H54 (cell line): ENCODE data around the gene SOS2.
A peak's percentile ranks its signal among the peaks of the same experiment; 100 is the strongest.

Experiments used
- DNase-seq: peaks from one replicate; pipeline ENCODE4 v3.0.0; 2011; ENCODE audit warnings: low spot score, mixed read lengths; ENCODE audit not compliant: insufficient read length
- FAIRE-seq: peaks from 3 replicates; lab custom pipeline; 2011; peaks lifted over from hg19 to GRCh38; lab: Jason Lieb, UNC
- POLR2A ChIP-seq: IDR thresholded peaks from 2 replicates; pipeline ENCODE4 v1.6.1; 2011; ENCODE audit warnings: low read depth, mild to moderate bottlenecking, low read length

The SOS2 gene

GRCh38 chr14:50072395-50072794 is 159.0 kb downstream of the SOS2 start:
- TF ChIP-seq POLR2A = no peak
- FAIRE-seq (no peak), DNase-seq (no peak)

DNA sequence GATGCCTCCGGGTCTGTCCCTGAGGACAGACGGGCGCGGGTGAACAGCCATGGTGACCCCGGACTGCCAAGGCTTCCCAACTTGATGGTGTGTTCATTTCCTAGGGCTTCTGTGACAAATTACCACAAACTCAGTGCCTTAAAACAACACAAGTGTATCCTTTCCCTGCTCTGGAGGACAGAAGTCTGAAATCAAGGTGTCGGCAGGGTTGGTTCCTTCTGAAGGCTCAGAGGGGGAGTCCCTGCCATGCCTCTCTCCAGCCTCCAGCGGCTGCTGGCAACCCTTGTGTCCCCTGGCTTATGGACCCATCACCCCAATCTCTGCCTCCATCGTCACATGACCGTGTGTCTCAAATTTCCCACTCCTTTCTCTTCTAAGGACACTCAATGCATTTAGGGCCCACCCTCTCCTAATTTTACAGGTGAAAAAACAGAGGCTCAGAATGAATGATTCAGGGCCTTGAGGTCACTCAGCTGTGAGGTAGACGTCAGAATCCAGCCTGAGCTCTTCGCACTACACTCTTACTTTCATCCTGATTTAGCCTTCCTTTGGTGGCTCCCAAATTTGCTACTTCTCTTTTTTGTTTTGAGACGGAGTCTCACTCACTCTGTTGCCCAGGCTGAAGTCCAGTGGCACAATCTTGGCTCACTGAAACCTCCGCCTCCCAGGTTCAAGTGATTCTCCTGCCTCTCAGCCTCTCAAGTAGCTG is 160.4 kb downstream of the SOS2 start:
- no peak for TF ChIP-seq POLR2A
- FAIRE-seq (no peak), DNase-seq (no peak)

DNA sequence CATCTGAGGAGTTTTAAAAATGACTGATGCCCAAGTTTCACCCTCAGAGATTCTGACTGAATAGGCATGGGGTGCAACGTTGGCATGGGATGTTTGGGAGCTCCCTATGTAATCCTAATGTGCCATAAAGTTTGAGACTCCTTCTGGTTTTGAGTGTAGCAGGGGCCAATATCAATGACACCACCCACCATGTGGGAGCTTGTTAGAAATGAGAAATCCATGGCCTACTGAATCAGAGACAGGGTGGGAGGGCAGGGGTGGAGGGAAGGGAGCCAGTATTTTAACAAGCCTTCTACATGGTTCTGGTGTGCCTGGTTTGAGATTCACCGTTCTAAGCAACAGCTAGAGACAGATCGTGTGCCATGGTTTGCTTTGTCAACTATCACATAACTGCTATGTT is 161.1 kb downstream of the SOS2 start:
- DNase-seq = no peak
- no peak for FAIRE-seq
- TF ChIP-seq POLR2A = no peak

DNA sequence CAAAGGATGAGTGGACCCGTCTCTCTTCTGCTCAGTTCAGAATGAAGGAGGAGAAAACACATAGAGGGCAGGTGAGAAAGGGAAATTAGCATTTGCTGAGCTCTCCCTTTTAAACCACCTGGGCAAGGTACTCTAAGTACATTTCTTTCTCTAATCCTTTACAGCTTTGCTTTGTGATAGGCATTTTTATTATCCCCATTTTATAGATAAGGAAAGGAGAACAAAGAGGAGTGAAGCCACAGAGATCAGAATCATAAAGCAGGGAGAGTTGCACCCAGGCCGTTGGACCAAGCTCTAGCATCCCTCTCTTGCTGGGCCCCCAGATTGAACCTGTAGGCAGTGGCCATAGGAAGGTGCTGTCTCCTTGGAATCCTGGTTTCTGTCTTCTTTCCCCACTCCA is 162.1 kb downstream of the SOS2 start:
- DNase-seq (no peak), FAIRE-seq (no peak)
- no peak for TF ChIP-seq POLR2A

- DNase-seq = no peak
- no peak for TF ChIP-seq POLR2A
These were observed 162.9 kb downstream of the SOS2 start for GRCh38 chr14:50068496-50068895.

GRCh38 chr14:50067723-50068495 is 163.5 kb downstream of the SOS2 start:
- no peak for TF ChIP-seq POLR2A
- DNase-seq (peak; percentile 46), FAIRE-seq (peak; percentile 78)

More at GRCh38 chr14:50068496-50068895, 162.9 kb downstream of the SOS2 start:
- FAIRE-seq = no peak
